ENCODE data around the gene LRRC18. TPM values are rescaled to one million over a fixed set of nuclear protein-coding genes. Genes with fewer than 3 reads are reported as not detected.

Gene LRRC18
- total RNA-seq, 1 donor from 2014 or later = not detected

DNA sequence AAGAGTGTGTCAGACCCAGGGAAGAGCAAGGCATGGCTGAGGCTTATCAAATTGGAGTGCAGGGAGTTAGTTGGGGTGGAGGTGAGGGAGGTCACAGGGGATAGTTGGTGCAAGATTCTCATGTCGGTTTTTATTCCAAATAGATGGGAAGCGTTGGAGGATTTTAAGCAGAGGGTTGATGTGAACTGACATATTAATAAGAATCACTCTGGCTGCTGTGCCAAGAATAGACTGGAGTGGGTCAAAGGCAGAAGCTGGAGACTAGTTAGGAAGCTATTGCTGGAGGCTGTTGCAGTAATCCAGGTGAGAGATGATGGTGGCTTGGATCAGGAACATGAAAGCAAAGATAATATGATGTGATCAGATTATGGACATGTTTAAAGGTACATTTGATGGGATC lies 36.5 kb downstream of the LRRC18 start:
- Mint-ChIP-seq H3K9me3 (ENCODE audit: low read depth) (peaks cover 2% of the 10 kb centered on the region), H3K36me3 (ENCODE audit: low read depth) (no peaks in the 10 kb centered on the region), H3K4me3 (ENCODE audit: unreplicated experiment) (no peak overlapping the region), H3K4me1 (ENCODE audit: low read depth) (no peaks in the 10 kb centered on the region), H3K27me3 (ENCODE audit: low read depth) (peaks cover 14% of the 10 kb centered on the region), H3K27ac (ENCODE audit: unreplicated experiment) (no peak overlapping the region)
- DNase-seq (ENCODE audit: low spot score) = no peak
- TF ChIP-seq CTCF (IDR thresholded peaks at IDR 0.05) = no peak

GRCh38 chr10:48902096-48902495 lies 37.5 kb downstream of the LRRC18 start:
- no peak overlapping the region for H3K27ac Mint-ChIP-seq (ENCODE audit: unreplicated experiment)
- peaks cover 2% of the 10 kb centered on the region for H3K9me3 Mint-ChIP-seq (ENCODE audit: low read depth)
- TF ChIP-seq CTCF (IDR thresholded peaks at IDR 0.05) = no peak
- no peak for DNase-seq (ENCODE audit: low spot score)
- H3K36me3 Mint-ChIP-seq (ENCODE audit: low read depth) = no peaks in the 10 kb centered on the region
- no peak overlapping the region for H3K4me3 Mint-ChIP-seq (ENCODE audit: unreplicated experiment)
- H3K4me1 Mint-ChIP-seq (ENCODE audit: low read depth) = no peaks in the 10 kb centered on the region
- peaks cover 6% of the 10 kb centered on the region for H3K27me3 Mint-ChIP-seq (ENCODE audit: low read depth)

DNA sequence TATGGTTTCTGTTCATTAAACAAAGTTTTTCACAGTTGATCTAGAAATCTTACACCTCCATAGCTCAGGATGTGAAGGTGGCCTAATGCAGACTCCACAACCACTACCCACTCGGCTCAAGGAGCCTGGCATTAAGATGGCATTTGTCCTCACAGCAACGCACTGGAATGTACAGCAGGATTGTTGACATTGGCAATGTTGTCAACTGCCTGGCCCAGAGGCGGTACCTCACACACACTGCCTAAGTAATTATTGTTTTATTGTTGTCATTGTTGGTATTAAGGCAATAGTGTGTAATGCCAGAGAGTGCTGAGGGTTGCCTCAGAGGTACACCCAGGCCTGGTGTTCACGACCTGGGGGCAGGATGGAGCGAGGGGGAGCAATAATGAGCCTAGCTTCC lies 38.3 kb downstream of the LRRC18 start:
- no peak for TF ChIP-seq CTCF (IDR thresholded peaks at IDR 0.05)
- Mint-ChIP-seq H3K9me3 (ENCODE audit: low read depth) (peaks cover 2% of the 10 kb centered on the region), H3K36me3 (ENCODE audit: low read depth) (no peaks in the 10 kb centered on the region), H3K27ac (ENCODE audit: unreplicated experiment) (no peak overlapping the region), H3K4me3 (ENCODE audit: unreplicated experiment) (no peak overlapping the region), H3K4me1 (ENCODE audit: low read depth) (no peaks in the 10 kb centered on the region), H3K27me3 (ENCODE audit: low read depth) (peaks cover 3% of the 10 kb centered on the region)
- DNase-seq (ENCODE audit: low spot score) = no peak

DNA sequence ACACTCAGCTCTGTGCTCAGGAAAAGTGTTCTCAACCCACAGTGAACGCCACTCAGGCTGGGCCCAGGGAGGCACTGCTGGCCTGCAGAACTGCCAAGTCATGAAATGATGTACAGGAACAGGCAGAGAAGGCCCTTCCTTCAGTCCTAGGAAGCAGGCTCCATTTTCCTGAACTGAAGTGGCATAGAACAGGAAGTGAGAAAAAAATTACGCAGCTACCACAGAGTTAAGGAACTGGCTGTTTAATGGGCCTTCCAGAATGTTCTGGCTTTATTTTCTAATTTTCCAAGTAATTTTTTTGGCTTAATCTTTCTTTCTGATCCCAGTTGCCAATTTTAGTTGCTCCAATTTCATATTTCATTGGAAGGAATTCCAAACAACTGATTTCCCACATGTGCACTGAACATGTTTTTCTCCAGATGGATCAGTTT lies 39.3 kb downstream of the LRRC18 start:
- Mint-ChIP-seq H3K27me3 (ENCODE audit: low read depth) (peaks cover 3% of the 10 kb centered on the region), H3K4me3 (ENCODE audit: unreplicated experiment) (no peak overlapping the region), H3K27ac (ENCODE audit: unreplicated experiment) (no peak overlapping the region), H3K4me1 (ENCODE audit: low read depth) (no peaks in the 10 kb centered on the region), H3K36me3 (ENCODE audit: low read depth) (no peaks in the 10 kb centered on the region), H3K9me3 (ENCODE audit: low read depth) (peaks cover 2% of the 10 kb centered on the region)
- DNase-seq (ENCODE audit: low spot score) = no peak
- no peak for TF ChIP-seq CTCF (IDR thresholded peaks at IDR 0.05)

DNA sequence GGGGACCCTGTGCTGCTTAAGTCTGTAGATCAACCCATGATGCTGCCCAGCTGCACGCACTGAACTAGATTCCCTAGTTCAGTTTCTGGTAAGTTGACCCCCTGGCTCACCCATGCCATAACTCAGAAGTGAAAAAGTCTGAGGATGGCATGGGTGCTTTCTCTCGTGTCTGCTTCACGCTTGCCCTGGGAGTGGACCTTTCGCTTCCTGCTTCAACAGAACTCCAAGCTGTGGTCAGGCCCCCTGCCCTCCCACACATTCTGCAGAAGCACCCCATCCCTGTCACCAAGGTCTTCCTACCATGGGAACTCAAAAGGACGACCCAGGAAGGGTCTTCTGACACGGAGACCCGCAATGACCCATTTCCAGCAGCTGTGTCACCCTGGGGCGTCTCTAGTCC lies 39.9 kb downstream of the LRRC18 start:
- TF ChIP-seq CTCF (IDR thresholded peaks at IDR 0.05) = no peak
- H3K27me3 Mint-ChIP-seq (ENCODE audit: low read depth) = peaks cover 3% of the 10 kb centered on the region
- H3K9me3 Mint-ChIP-seq (ENCODE audit: low read depth) = peaks cover 2% of the 10 kb centered on the region
- no peak for DNase-seq (ENCODE audit: low spot score)
- no peaks in the 10 kb centered on the region for H3K4me1 Mint-ChIP-seq (ENCODE audit: low read depth)
- H3K27ac Mint-ChIP-seq (ENCODE audit: unreplicated experiment) = no peak overlapping the region
- no peaks in the 10 kb centered on the region for H3K36me3 Mint-ChIP-seq (ENCODE audit: low read depth)
- H3K4me3 Mint-ChIP-seq (ENCODE audit: unreplicated experiment) = no peak overlapping the region
